Iris pigment epithelial cell (primary cell): Measurements from ENCODE around the gene SF3B5.
"Not testable (repeated sequence)": the region's sequence is repeated elsewhere in the genome, so short reads cannot be mapped to it uniquely, and the experiment has no call there.

Experiments used
- DNase-seq: peaks from one replicate; pipeline ENCODE4 v3.0.0-alpha.2; 2011; ENCODE audit warnings: low read depth

The SF3B5 gene

DNA sequence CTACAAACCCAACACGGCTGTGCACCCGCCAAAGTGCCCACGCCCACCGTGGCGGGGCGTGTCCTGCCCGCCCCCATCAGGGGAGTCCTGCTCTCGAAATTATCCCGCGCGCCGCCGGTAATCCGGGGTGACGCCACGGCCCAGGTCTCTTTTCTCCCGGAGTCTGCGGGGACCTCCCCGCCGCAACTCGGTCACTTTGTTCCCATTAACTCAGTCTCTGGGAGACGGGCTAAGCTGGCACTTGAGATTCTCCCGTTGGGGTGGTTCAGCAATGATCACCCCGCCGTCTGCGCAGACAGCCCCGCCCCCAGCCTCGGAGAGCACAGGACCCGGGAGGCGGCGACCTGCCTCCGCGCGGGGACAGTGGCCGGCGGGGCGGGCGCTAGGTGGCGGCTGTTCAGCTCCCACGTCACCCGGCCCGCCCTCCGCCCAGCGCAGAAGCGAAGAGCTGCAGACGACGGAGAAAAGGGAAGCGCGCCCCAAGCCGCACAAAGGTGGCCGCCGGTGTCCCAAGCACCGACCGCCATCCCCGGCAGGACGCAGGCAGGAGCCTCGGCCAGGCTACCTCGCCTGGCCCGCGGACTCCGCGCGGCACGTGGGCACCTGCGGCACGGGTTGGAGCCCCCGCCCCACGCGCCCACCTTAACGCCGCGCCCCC is 31.5 kb downstream of the SF3B5 start:
- DNase-seq, result peak; percentile 12

DNA sequence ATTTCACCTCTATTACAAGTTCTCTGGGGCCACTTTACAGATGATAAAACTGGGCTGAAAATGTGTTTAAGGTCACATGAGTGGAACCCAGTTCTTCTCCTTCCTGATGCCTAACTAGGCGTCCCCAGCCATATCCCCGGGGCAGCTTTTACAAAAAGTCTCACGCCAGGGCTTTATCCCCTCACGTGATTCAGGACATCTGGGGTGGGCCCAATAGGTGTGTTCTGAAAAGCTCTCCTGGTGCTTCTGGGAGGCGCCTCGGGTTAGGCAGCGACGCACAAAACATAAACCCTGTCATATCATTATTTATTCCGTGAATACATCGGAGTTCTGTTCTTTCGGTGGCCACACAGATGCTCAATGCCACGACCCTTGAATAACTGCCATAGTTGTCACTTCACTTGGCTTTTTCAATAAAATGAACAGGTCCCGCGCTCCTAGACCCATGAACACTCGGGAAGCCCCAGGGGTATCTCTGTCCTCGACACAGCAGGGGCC is 32.1 kb downstream of the SF3B5 start:
- DNase-seq, result no peak

DNA sequence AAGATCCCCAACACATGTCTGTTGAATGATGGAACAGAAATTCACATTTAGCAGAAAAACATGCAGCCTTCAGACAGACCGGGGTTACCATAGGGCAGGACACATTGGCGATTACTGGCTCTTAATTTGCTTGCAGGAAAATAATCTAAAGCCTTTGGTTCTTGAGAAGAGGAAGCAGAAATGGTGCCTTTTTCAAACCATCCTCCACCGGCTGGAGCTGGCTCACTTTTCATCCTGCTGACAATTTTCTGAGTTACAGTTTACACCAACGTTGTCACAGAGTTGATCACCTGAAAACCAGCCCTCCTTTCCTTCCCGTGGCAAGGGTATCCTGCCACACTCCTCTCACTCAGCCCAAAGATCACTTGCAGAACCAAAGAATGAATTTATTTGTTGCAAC is 32.6 kb downstream of the SF3B5 start:
- no peak for DNase-seq

DNA sequence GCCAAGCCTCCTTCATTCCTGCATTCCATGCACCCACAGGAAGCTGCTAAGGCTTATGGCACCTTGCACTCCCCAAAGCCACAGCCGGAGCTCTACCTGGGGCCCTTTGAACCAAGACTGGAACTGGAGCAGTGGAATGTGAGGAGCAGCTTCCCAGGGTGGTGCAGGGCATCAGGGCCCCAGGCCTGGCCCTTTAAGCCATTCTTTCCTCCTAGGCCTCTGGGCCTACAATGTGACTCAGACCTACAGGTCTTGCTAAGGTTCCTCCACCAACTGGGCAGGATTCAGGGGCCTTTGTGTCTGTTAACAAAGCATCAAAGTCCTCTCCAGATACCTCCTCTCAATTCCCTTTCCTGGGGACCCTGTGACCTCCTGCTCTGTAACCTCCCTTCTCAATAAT is 36.2 kb downstream of the SF3B5 start:
- DNase-seq, result no peak

DNA sequence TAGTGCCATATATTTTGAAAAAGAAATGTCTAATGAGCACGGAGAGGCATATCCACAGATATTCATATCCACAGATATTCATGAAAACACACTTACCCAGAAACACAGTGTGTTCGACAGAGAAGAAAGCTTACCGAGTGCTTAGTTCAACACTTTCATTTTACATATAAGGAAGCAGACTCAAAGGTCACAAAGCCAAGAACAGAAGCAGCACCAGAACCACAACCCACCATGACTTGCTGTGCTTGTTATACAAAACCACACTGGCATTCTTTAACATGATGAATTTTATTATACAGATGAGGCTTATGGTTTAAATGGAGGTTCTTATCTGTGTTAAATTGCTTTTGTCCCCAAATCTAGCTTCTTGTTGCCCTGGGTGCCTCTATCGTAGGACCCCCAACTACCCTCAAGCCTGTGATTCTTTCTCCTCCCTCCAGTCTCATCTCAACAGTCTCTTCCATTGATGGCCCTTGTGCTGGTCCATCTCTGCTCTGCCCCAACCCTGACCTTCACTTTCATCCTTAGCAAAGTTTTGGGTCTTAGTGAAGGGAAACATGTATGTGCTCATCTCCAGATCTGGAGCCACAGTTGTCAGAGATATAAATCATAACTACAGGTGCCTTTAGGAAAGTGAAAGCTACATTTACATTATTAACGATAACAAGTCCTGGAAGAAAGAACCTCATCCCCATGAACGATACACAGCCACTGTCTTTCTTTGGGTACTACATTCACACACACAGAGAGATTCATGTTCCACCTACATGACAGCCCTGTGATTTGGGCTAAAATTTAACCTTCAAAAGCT is 40.0 kb downstream of the SF3B5 start:
- no peak for DNase-seq

DNA sequence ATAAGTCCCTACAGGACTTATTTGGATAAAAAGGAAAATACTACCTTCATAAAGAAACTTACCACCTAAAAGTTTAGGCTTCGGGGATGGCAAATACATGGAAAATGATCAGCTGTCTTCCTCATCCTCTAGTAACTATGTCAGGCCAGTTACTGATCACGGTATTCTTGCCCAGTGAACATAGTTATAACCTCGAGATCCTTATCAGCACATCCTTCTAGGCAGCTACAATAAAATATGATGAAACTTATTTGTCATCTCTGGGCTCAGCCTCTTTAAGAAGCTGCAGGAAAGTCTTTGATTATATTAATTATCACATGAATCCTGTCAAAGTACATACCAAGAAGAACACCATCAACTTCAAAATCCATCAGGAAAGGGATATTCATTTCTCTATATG is 41.8 kb downstream of the SF3B5 start:
- peak; percentile 12 for DNase-seq

DNA sequence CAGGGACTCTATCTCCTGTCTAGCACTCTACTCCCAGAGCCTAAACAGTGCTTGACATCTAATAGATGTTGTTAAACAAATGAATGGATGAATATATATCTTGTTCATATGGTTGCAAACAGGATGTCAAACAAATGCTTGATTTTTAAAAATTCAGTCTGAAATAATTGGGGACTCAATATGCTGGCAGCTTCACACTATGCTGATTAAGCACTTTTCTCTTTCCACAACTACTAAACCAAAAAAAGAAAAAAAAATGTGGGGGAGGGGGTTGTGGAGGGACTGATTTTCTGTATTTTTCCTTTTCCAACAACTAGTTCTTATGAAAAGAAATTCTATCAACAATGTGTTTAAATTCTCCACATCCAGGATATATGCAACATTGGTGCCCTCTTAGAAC is 42.9 kb downstream of the SF3B5 start:
- DNase-seq, result no peak

DNA sequence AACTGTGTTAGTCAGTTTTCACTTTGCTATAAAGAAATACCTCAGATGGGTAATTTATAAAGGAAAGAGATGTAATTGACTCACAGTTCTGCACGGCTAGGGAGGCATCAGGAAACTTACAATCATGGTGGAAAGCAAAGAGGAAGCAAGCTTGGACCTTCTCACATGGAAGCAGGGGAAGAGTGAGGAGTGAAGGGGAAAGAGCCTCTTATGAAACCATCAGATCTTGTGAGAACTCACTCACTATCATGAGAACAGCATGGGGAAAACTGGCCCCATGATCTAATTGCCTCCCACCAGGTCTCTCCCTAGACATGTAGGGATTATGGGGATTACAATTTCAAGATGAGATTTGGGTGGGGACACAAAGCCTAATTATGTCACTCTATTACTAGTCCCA is 46.0 kb downstream of the SF3B5 start:
- no peak for DNase-seq

DNA sequence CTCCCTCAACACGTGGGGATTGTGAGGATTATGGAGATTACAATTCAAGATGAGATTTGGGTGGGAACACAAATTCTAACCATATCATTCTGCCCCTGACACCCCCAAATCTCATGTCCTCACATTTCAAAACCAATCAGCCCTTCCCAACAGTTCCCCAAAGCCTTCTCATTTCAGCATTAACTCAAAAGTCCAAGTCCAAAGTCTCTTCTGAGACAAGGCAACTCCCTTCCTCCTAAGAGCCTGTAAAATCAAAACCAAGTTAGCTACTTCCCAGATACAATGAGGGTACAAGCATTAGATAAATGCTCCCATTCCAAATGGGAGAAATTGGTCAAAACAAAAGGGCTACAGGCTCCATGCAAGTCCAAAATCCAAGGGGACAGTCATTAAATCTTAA is 47.7 kb downstream of the SF3B5 start:
- no peak for DNase-seq

DNA sequence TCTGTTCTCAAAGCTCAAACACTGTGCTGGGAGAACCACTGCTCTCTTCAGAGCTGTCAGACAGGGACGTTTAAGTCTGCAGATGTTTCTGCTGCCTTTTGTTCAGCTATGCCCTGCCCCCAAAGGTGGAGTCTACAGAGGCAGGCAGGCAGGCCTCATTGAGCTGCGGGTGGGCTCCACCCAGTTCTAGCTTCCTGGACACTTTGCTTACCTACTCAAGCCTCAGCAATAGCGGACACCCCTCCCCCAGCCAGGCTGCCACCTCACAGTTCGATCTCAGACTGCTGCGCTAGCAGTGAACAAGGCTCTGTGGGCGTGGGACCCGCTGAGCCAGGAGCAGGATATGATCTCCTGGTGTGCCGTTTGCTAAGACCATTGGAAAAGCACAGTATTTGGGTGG is 48.7 kb downstream of the SF3B5 start:
- not testable (repeated sequence) for DNase-seq

DNA sequence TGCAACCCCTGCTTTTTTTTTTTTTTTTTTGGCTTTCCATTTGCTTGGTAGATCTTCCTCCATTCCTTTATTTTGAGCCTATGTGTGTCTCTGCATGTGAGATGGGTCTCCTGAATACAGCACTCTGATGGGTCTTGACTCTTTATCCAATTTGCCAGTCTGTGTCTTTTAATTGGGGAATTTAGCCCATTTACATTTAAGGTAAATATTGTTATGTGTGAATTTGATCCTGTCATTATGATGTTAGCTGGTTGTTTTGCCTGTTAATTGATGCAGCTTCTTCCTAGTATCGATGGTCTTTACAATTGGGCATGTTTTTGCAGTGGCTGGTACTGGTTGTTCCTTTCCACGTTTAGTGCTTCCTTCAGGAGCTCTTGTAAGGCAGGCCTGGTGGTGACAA is 50.4 kb downstream of the SF3B5 start:
- not testable (repeated sequence) for DNase-seq
